Activated CD4-positive, alpha-beta T cell treated with anti-CD3 and anti-CD28 coated beads, Interleukin-2, amount 10 ng/mL, durations not matched to agents 24 days and 14 days (primary cell): ENCODE results near the gene TMEM129. TPM values are rescaled to one million over a fixed set of nuclear protein-coding genes. Genes with fewer than 3 reads are reported as not detected.

Experiments
- total RNA-seq: library from RNA; stranded (reverse); gene quantifications from 2 replicates; pipeline ENCODE4 v1.2.3, GENCODE V29; 2022

Gene TMEM129
- total RNA-seq, 1 donor from 2014 or later: 27.8 TPM

Other genes starting within 250 kb of the TMEM129 start
- gene FAM53A, start 37.0 kb downstream of the TMEM129 start, total RNA-seq: 3.5 and 4.0 TPM in 2 replicates
- 150 and 156 TPM in 2 replicates for gene SLBP, start 9.0 kb downstream of the TMEM129 start, total RNA-seq
- gene TACC3, start 198 bp upstream of the TMEM129 start, total RNA-seq: 134 and 142 TPM in 2 replicates
- gene FGFR3, start 72.0 kb upstream of the TMEM129 start, total RNA-seq: 0.30 and 0.38 TPM in 2 replicates
- gene LETM1, start 134.8 kb upstream of the TMEM129 start, total RNA-seq: 97.2 and 98.7 TPM in 2 replicates
- gene NSD2, start 150.1 kb upstream of the TMEM129 start, total RNA-seq: 208 and 214 TPM in 2 replicates